WTC11 (cell line): ENCODE data around the gene MID1.

ENCODE experiments used
- GABPB1 ChIP-seq: sonication (generic); formaldehyde crosslinking; IDR thresholded peaks from 2 replicates; pipeline ENCODE4 v1.8.1; 2023; ENCODE audit warnings: mild to moderate bottlenecking, missing genetic modification reagents
- NR1H2 ChIP-seq: sonication (generic); formaldehyde crosslinking; IDR thresholded peaks from 2 replicates; pipeline ENCODE4 v1.9.0; 2021; ENCODE audit warnings: mild to moderate bottlenecking, moderate library complexity, missing genetic modification reagents
- SMAD3 ChIP-seq: sonication (generic); formaldehyde crosslinking; IDR thresholded peaks from 2 replicates; pipeline ENCODE4 v1.8.0; 2022; ENCODE audit warnings: missing genetic modification reagents, mild to moderate bottlenecking, borderline replicate concordance
- ZBTB21 ChIP-seq: sonication (generic); formaldehyde crosslinking; IDR thresholded peaks from 2 replicates; pipeline ENCODE4 v1.8.1; 2023; ENCODE audit warnings: mild to moderate bottlenecking, missing genetic modification reagents, borderline replicate concordance
- TF ChIP-seq, protein P1 (sequence below): fragments of 200-600 bp; IDR thresholded peaks from 2 replicates; pipeline ENCODE4 v1.8.0; 2022; ENCODE audit warnings: antibody characterized with exemption
- TF ChIP-seq, protein P2 (sequence below): sonication (generic); formaldehyde crosslinking; IDR thresholded peaks from 2 replicates; pipeline ENCODE4 v1.8.1; 2023; ENCODE audit warnings: mild to moderate bottlenecking, missing genetic modification reagents, moderate library complexity
- TF ChIP-seq, protein P3 (sequence below): sonication (generic); formaldehyde crosslinking; IDR thresholded peaks from 2 replicates; pipeline ENCODE4 v1.8.1; 2023; ENCODE audit warnings: mild to moderate bottlenecking, missing genetic modification reagents

DNA sequence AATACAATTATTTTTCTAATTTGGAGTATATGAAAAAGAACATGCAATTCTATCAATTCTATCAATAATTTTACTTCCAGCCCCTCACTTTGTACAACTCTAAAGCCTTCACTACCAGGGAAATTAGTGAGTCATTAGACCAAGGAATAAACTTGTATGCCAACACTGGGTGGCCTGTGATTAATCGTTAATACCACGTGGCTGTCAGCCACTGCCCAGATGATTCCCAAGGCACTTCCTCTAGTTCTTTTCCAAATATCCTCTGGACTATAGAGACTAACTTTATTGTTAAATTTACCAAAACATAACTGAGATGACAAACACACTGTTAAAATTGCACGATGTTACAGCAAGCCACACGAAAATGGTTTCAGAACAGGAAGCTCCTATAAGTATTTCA lies 45.7 kb downstream of the MID1 start:
- TF ChIP-seq SMAD3 (CRISPR knock-in tag) (no peak), NR1H2 (CRISPR knock-in tag) (no peak), GABPB1 (CRISPR knock-in tag) (no peak), ZBTB21 (CRISPR knock-in tag) (no peak)
- TF ChIP-seq, protein P1, sequence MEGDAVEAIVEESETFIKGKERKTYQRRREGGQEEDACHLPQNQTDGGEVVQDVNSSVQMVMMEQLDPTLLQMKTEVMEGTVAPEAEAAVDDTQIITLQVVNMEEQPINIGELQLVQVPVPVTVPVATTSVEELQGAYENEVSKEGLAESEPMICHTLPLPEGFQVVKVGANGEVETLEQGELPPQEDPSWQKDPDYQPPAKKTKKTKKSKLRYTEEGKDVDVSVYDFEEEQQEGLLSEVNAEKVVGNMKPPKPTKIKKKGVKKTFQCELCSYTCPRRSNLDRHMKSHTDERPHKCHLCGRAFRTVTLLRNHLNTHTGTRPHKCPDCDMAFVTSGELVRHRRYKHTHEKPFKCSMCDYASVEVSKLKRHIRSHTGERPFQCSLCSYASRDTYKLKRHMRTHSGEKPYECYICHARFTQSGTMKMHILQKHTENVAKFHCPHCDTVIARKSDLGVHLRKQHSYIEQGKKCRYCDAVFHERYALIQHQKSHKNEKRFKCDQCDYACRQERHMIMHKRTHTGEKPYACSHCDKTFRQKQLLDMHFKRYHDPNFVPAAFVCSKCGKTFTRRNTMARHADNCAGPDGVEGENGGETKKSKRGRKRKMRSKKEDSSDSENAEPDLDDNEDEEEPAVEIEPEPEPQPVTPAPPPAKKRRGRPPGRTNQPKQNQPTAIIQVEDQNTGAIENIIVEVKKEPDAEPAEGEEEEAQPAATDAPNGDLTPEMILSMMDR, result no peak
- TF ChIP-seq, protein P2, sequence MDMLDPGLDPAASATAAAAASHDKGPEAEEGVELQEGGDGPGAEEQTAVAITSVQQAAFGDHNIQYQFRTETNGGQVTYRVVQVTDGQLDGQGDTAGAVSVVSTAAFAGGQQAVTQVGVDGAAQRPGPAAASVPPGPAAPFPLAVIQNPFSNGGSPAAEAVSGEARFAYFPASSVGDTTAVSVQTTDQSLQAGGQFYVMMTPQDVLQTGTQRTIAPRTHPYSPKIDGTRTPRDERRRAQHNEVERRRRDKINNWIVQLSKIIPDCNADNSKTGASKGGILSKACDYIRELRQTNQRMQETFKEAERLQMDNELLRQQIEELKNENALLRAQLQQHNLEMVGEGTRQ (CRISPR knock-in tag), result no peak
- TF ChIP-seq, protein P3, sequence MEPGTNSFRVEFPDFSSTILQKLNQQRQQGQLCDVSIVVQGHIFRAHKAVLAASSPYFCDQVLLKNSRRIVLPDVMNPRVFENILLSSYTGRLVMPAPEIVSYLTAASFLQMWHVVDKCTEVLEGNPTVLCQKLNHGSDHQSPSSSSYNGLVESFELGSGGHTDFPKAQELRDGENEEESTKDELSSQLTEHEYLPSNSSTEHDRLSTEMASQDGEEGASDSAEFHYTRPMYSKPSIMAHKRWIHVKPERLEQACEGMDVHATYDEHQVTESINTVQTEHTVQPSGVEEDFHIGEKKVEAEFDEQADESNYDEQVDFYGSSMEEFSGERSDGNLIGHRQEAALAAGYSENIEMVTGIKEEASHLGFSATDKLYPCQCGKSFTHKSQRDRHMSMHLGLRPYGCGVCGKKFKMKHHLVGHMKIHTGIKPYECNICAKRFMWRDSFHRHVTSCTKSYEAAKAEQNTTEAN (CRISPR knock-in tag), result no peak
